T-helper 9 cell (primary cell): ENCODE data around the gene RHEB.
A peak's percentile ranks its signal among the peaks of the same experiment; 100 is the strongest.

Source experiments
- DNase-seq: peaks from one replicate; pipeline ENCODE4 v3.0.0-alpha.2; 2020

Gene RHEB

DNA sequence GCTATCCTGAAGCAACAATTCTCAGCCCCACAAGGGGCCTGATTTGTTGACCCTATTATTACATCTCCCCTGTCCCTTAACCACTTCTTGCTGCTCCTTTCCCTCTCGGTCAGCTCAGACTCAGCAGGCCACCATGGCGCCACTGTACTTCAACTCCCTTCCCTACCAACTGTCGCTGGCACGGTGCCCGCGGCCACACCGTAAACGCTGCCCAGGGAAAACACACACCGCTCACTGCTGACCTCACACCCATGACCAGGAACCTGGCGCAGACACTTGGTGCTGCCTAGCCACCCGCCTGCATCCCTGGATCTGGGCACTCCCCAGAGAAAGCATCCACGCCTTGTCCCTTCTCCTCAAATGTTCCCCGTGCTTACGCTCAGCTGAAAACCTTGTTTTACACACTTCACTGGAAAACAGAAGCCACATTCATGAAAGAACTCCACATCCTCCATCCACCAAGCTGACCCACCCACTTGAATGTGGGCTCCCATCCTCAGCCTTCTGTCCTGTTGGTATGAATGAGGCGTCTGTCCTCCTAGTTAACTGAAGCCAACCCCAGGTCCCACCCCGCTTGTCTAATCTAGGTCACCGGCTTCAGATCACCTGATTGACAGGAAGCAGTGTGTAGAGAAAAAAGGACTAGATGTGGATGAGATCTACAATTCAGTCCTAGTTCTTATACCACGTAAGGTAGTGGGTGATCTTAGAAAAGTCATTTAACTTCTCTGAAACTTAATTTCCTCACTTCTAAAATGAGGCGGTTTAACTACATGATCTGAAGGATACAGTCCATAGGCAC is 51.3 kb downstream of the RHEB start:
- no peak for DNase-seq

DNA sequence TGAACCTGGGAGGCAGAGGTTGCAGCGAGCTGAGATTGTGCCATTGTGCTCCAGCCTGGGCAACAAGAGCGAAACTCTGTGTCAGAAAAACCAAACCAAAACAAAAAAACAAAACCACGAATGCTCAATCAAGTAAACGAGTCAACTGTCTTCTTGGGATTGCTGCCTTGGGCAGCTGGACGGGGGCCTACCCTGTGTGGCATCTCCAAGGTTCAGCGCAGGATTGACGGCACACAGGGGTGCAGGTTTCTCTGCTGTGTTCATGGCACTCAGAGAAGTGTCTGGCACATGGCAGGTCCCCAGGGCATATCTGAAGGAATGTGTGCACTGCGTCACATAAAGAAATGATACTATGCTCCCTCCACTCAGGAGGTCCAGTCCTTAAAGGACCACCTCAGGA is 54.5 kb downstream of the RHEB start:
- no peak for DNase-seq

DNA sequence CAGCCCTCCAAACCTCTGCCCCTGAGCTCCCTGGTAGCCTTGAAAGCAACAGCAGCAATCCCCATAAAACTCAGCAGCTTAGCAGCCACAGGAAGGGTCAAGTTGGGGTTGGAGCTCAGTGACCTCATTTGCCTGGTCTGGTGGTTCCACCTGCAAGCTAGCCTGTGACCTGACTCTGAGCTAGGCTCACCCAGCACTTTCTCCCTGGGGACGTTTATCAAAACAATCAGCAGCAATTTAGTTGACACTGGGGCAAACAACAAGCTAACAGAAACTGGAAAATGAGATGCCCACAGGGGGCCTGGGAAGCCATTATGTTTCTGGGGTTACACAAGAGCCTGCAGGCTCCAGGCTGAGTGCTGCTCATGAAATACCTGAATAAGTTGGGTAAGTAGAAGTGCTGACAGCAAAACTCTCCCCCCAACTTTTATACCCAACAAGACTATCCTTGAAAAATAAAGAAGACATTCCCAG is 57.4 kb downstream of the RHEB start:
- no peak for DNase-seq

DNA sequence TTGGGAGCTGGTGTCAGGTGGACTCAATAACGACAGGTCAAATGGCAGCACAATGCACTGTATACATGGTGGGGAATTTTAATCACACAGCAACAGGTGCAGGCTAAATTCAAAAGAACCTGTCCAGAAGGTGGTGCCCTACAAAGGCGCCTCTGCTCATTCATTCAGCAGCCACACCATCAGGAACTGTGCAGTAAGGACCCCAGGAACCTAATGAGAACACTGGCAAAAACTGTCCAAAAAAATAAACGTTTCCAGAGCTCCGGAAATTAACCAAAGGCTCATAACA is 57.8 kb downstream of the RHEB start:
- DNase-seq = no peak

DNA sequence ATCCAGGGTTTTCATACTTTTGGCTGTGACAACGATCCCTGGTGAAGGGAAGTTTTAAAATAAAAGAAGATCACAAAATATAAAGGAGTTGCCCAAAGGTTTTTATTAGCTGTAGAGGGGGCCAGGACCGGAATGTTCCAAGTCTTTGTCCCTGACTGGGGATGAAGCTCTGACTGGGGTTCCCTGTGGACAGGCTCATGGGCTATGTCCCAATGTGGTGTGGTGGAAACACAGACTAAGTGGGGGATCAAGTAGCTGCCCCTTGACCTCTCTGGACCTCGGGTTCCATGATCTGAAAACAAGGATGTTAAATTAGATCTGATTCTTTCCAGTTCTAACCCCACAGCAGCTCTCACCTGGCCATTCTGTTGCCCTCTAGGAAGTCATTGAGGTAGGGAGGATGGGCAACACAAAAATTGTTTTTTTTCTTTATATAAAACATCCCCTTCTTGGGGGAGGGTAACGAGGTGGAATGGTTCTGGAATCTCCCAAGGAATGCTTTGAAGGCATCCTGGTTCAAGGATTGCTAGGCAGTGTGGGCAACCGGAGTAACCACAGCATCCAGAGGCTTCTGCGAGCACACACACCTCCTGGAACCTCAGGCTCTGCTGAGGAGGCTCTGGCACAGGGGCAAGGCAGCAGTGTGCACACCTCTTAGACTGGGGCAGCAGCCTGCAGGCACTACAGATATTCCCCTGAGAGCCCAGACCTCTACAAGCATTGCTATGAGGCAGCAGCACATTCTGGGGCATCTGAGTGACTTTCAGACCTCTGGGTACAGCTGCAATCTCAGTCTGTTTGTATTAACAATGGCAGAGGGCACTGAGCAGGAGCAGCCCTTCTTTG is 58.4 kb downstream of the RHEB start:
- no peak for DNase-seq

DNA sequence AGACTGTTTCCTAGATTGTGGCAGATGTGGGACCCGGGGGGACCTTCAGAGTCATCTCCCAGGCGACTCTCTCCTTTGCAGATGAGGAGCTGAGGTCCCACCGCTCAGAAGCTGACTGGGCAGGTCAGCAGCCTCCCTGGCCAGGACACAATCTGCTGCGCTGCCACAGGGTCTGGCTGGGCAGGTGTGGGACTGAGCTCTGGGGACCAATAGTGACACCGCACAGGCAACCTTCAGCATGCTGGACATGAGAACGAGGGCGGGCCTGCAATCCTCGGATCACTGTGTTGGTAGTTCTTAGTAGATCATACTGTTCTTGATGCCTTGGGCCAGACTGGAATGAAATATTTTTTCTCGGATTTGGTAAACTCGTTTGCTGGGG is 59.2 kb downstream of the RHEB start:
- no peak for DNase-seq

DNA sequence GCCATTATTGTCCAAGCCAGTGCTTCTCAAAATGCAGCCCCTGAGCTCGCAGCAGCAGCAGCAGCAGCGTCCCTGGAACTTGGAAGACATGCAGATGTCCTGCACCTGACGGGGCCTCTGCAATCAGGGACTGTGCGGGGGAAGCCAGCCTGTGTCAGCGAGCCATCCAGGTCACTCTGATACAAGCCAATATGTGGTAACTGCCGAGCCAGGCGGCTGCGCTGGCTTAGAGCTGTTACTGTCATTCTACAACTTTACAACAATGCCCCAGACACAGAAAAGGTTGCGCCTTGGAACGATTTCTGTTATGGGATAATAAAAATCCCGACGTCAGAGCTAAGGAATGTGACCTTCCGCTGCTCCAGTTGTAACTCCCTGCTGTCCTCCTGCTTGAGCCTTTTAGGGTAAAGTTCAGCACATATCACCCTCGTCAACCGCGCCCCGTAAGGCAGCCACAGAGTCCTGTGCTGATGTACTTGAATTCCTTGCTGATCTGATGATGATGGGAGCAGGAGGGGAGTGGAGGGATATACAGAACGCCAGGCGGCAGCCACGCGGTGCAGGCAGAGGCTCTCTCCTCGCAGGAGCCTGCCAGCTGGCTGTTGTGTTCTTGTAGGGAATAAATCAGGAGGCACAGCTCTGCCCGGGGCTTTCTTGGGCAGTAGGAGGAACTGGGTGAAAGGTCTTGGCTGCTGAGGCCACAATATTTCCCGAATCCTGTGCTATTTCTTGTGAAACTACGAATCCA is 59.8 kb downstream of the RHEB start:
- DNase-seq = no peak

DNA sequence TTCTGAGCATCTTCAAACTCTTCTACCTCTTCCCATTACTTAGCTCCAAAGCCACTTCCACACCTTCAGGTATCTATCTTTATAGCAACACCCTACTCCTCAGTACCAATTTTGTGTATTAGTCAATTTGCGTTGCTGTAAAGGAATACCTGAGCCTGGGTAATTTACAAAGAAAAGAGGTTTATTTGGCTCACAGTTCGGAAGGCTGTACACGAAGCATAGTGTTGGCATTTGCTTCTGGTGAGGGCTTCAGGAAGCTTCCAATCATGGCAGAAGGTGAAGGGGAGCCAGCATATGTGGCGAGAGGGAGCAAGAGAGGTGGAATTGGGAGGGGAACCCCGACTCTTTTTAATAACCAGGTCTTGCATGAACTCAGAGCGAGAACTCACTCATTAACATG is 62.2 kb downstream of the RHEB start:
- DNase-seq = no peak

DNA sequence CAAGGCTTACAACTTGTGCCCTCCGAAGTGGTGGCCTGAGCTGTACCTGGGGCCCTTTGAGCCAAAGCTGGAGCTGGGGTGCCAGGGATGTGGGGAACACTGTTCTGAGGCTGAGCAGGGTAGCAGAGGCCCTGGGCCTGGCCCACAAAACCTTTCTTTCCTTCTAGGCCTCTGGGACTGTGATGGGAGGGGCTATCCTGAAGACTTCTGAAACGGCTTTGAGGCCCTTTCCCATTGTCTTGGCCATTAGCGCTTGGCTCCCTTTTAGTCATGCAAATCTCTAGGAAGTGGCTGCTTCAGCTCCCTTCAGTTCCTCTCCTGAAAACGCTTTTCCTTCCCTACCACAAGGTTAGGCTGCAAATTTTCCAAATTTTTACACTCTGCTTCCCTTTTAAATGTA is 62.9 kb downstream of the RHEB start:
- no peak for DNase-seq

DNA sequence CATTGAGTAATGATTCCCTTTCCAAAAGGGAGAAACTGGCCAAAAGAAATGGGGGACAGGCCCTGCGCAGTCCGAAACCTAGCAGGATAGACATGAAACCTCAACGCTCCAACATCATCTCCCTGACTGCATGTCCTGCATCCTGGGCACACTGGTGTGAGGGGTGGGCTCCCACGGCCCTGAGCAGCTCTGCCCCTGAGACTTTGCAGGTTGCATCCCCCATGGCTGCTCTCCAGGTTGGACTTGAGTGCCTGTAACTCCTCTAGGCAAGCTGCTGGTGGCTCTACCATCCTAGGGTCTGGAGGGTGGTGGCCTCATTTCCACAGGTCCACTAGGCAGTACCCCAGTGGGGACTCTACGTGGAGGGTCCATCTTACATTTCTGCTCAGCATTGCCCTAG is 63.4 kb downstream of the RHEB start:
- no peak for DNase-seq

DNA sequence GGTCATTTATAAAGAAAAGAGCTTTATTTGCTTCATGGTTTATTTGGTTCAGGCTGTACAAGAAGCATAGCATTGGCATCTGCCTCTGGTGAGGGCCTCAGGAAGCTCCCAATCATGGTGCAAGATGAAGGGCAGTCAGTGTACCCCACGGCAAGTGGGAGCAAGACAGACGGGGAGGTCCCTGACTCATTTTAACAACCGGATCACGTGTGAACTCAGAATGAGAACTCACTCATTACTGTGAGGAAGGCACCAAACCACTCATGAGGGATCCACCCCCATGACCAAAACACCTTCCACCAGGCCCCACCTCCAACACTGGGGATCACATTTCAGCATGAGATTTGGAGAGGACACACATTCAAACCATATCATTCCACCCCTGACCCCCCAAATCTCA is 64.0 kb downstream of the RHEB start:
- DNase-seq = no peak

DNA sequence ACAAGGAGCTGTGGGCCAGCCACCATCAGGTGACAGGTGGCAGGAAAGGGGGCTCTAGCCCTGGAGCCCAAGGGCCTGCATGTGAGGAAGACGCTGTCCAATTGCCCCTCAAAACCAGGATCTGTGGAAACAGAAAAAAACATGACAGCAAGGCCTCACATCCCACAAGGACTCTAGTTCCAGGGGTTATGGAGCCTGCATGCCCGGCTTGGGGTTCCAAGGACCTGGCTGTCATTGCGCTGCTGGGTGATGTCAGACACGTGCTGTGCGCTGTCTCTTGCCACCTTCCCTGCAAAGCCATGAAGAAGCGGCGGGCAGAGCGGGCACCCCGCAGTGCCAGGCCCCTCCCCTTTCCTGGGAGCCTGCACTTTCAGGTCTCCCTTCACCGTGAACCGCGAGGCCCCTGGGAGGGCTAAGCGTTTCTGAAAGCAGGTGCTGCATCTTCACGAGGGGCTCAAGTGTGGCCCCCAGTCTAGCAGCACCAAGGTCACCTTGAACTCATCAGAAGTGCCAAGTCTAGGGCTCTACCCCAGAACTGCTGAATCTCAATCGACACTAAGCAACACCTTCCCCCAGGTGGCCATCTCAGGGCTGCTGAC is 64.7 kb downstream of the RHEB start:
- no peak for DNase-seq

DNA sequence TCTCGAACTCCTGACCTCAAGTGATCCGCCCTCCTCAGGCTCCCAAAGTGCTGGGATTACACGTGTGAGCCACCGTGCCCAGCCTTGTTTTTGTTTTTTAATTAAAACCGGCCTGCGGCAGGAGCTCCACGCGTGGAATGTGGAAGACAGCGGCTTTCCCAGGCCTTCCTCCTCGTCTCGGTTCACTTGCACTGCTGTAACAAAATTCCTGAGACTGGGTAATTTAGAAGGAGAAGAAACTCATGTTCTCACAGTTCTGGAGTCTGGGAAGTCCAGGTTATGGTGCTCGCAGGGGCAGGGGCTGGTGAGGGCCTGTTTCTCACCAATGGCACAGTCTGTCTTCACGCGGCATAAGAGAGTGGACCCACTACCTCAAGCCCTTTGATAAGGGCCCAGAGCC is 65.4 kb downstream of the RHEB start:
- DNase-seq = no peak

DNA sequence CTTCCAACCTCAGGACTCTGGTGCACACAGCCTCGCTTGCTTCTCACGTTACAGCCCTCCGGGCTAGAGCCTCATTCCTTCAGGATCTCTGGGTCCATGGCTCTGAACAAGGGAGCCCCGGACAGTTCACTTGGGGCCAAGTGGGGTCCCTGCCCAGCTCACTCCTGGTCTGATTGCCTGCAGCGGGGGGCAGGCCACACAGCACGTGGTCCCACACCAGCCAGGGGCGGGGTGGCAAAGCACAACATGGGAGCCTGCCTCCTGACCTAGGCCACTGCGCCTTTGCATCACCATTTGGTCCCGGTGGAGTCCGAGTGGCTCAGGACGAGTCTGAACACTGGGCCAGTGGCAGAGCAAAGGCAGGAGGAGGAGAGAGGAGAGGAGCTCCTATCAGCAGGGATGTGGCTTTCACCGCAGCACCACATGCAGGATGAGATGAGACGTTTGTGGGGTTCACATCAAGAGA is 66.3 kb downstream of the RHEB start:
- DNase-seq = no peak

DNA sequence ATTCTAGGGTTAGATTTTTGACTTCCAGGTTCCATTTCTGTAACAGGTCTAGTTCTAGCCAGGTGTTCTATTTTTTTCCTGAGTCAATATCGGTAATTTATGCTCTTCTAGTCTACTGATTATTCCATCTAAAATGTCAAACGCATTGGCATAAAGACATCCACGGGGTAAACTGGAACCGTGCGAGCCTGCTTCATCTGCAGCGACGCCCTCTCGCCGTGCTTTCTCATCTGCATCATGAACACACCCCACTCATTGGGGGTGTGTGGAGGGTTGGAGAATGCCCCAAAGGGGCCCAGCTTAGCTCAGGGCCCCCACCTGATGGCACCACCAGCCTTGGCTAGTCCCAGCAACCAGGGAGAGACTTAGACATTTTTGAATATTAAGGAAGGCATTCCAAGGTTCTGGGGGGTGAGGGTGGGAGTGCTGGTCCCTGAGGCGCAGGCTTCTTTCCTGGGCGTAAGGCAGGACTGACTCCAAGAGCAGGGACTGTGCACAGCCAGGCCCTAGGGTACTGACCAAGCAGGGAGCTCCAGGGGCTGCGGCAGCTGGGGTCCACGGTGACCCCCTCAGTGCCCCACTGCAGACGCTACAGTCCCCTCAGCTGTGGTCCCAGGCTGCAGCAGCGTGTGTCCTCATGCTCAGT is 66.9 kb downstream of the RHEB start:
- DNase-seq = no peak

DNA sequence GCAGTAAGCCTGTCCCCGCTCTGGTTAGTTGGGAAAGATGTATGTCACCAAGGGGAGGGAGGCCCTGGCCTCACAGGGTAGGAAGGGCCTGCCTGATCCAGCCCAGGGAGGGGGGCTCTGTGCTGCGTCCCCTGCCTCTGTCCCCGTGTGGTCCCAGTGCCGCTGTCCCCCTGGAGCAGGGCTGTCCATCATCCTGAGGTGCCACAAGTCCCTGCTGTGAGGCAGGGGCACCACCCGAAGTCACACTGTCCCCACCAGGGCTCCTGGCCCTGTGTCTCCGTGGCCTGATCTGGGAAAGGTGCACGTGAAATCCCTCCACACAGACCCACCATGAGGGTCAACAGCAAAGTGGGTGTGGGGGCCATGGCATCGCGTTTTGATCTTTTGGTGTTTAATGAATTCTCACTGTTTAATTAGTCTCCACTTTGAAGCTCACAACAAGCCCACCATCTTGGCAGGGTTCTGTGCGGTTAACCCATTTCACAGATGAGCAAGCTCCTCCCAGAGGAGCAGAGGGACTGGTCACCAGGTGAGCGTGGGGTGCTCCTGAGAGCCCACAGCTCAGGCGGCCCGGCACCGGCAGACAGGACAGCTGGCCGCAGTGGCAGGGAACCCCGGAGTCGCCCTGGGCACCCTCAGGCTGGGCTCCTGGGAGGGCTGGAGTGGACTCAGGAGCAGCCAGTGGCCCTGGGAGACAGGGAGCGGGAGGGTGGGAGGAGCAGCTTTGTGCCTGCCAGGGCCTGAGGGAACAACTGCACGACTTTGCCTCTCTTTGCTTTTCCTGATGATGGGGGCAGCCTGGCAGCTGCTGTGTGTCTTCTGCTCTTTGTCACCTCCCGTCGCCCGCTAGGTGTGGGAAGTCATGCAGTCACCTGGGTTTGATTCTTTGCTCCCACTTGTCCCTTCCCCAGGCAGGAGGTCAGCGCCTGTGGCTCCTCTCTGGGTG is 67.8 kb downstream of the RHEB start:
- DNase-seq = no peak

DNA sequence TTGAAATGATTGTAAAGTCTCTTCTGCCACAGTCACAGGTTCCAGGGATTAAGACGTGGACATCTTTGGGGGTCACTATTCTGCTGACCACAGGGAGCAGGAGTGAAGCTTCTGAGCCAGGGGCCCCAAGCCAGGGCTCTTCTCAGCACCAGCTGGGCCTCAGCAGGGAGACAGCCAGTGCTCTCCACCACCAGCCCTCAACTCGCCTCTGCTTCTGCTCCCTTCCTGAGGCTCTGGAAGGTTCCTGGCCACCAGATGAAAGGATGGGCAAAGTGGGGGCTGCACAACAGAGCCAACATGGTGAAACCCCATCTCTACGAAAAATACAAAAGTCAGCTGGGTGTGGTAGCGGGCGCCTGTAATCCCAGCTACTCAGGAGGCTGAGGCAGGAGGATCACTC is 68.5 kb downstream of the RHEB start:
- DNase-seq = no peak

DNA sequence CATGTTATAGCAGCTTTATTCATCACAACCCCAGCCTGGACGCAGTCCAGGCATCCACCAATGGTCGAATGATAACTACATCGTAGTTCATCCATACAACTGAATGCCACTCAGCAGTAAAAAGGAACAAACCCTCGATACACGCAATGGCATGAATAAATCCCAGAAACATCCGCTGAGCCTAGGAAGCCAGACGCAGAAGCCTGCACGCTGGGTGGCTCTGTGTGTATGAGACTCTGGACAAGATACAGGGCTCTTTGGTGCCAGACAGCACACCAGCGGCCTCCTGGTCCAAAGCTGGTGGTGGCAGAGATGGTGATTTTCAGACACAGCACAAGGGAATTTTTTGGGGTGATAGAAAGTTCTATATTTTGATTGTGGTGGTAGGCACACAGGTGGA is 69.7 kb downstream of the RHEB start:
- DNase-seq = no peak

DNA sequence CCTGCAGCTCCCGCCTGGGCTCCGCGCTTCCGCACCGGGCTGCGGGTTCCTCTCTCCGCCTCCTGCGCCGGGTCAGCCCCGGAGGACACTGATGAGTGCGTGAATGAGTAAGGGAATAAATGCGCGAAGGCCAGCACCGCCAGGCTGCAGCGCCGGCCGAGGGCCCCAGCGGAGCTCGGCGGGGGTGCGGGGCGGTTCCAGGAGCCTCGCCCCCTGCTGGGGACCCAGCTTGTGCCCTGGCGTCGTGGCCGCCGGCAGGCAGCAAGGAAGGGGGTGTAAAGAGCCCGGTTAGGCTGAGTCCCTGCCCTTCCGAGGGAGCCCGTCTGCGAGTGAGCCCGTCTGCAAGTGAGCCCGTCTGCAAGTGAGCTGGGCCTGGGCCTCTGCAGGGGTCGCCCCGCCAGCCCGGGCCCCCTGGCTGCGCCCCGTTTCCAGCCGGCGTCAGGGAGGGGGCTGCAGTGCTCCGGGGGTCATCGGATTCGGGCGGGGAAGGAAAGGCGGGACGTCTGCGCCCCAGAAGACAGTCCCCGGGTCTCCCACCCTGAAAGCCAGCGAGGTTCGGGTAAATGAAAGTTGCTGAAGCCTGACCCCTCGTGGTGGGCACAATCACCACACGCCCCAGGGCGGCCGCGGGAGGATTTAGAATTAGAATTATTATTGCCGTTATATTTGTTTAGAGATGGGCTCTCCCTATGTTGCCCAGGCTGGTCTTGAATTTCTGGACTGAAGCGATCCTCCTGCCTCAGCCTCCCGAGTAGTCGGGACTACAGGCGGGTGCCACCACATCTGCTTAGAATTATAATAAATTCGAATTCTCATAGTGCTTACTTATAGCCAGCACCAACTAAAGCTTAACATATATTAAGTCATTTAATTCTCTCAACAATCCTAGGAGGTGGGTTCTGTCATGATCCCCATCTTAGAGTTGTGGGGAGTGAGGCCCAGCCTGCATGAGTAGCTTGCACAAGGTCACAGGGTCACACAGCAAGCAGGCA is 71.1 kb downstream of the RHEB start:
- peak; percentile 71 for DNase-seq

DNA sequence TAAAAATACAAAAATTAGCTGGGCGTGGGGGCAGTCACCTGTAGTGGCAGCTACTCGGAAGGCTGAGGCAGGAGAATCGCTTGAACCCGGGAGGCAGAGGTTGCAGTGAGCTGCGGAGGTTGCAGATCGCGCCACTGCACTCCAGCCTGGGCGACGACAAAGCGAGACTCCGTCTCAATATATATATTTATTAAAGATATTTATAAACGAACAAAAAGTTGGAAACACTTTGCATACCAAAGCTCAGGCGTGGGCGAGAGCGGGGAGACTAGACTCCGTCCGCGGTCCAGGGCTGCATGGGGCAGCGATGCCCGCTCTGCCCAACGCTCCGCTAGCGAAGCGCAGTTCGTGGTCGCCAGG is 71.8 kb downstream of the RHEB start:
- DNase-seq = no peak
